ENCODE results near the gene OR7C2. TPM values are rescaled to one million over a fixed set of nuclear protein-coding genes. Genes with fewer than 3 reads are reported as not detected.

Gene OR7C2
- total RNA-seq, 2 donors from 2014 or later = not detected

Other genes with a start within 250 kb of the OR7C2 start
- 10 to 100 TPM in 1 of 2 donors, 1 to 10 TPM in 1; 5.3 to 20.6 TPM for gene ADGRE2, start 162.9 kb upstream of the OR7C2 start, total RNA-seq
- gene OR7A5, start 106.3 kb upstream of the OR7C2 start, total RNA-seq = not detected
- not detected for gene OR7C1, start 106.3 kb upstream of the OR7C2 start, total RNA-seq
- not detected for gene OR7A10, start 92.6 kb upstream of the OR7C2 start, total RNA-seq
- gene OR7A17, start 55.4 kb upstream of the OR7C2 start, total RNA-seq = not detected
- not detected for gene SLC1A6, start 38.4 kb downstream of the OR7C2 start, total RNA-seq
- not detected for gene CASP14, start 108.0 kb downstream of the OR7C2 start, total RNA-seq
- gene OR1I1, start 140.7 kb downstream of the OR7C2 start, total RNA-seq = not detected
- under 1 TPM in 1 of 2 donors, not detected in 1; 0.12 TPM for gene SYDE1, start 165.9 kb downstream of the OR7C2 start, total RNA-seq

Measured in T-helper 17 cell (primary cell).